ENCODE results near the gene REX1BD.

Gene REX1BD

DNA sequence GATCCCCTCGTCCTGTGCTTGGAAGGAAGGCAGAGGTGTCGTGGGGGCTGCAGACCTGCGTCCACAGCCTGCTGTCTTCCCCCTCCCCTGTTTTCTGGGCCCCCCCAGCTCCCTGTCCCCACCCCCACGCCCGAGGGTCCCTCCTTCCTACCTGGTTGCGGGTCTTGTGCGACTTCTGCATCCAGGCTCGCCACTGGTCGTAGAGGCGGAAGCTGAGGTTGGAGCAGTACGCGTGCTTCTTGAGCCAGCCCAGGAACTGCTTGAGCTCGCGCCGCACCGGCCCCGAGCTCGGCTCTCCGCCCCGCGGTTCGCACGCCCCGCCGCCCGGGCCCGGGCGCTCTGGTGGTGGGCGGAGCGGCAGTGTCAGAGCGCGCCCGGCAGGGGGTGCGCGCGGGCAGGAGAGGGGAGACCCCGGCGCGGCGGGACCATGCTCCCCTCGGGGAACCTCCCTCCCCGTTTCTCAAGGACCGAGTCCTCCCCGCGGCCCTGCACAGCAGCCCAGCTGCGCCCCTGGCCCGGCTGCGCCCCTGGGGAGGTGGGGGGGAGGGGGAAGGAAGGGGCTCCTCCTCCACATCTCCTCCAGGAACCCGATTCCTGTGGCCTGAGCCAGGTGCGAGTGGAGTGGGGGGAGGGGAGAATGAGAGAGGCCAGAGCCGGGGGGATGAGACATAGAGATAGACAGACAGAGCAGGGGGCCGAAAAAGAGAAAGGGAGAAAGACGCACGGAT lies 5.7 kb downstream of the REX1BD start:
- H2AFZ ChIP-seq (ENCODE audit: low read depth): peak overlapping the region; percentile 54
- H3K4me1 ChIP-seq (ENCODE audit: low read depth, poor library complexity, severe bottlenecking): peaks cover 11% of the 10 kb centered on the region
- H3K4me3 ChIP-seq (IDR thresholded peaks at IDR 0.05; ENCODE audit: insufficient read depth, low read depth, low read length): no peak overlapping the region
- H3K79me2 ChIP-seq (ENCODE audit: insufficient read depth, low read depth): peaks cover 10% of the 10 kb centered on the region
- TF ChIP-seq, protein P1, sequence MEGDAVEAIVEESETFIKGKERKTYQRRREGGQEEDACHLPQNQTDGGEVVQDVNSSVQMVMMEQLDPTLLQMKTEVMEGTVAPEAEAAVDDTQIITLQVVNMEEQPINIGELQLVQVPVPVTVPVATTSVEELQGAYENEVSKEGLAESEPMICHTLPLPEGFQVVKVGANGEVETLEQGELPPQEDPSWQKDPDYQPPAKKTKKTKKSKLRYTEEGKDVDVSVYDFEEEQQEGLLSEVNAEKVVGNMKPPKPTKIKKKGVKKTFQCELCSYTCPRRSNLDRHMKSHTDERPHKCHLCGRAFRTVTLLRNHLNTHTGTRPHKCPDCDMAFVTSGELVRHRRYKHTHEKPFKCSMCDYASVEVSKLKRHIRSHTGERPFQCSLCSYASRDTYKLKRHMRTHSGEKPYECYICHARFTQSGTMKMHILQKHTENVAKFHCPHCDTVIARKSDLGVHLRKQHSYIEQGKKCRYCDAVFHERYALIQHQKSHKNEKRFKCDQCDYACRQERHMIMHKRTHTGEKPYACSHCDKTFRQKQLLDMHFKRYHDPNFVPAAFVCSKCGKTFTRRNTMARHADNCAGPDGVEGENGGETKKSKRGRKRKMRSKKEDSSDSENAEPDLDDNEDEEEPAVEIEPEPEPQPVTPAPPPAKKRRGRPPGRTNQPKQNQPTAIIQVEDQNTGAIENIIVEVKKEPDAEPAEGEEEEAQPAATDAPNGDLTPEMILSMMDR (conservative IDR thresholded peaks at IDR 0.05; ENCODE audit: low read depth, low read length): peak; percentile 75
- H3K27me3 ChIP-seq (ENCODE audit: insufficient read depth, low read depth): peaks cover 21% of the 10 kb centered on the region; the same call in 1 of the 2 replicates
- H4K20me1 ChIP-seq (ENCODE audit: insufficient read depth): no peaks in the 10 kb centered on the region
- H3K9ac ChIP-seq: peak overlapping the region; percentile 42; the same call in 1 of the 2 replicates
- no peak overlapping the region for H3K27ac ChIP-seq
- peak overlapping the region; percentile 89; the same call in 1 of the 2 replicates for H3K4me2 ChIP-seq
- H3K36me3 ChIP-seq (ENCODE audit: insufficient read depth): no peaks in the 10 kb centered on the region

DNA sequence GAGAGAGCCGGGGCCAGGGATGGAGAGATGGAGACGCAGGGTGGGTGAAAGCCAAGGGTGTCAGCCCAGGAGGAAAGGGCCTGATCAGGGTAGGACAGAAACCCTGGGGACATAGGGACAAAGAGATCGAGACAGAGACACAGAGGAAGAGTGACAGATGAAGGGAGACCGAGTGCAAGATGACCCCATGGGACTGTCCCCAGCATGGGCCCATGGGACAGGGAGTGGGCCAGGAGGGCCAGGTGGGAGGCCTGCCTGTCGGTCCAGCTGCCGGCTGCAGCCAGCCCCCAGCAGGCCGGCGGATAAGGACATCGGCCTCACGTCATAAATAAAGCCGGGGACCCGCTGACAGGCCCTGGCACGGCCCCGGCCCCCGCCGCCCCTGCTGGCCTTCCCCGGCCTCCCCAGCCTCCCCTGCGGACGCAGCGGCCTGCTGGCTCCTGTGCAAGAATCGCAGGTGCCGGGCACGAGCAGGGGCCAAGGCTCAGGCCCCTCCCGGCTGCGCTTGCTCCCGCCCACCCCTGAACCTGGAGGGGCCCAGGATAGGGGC lies 6.3 kb downstream of the REX1BD start:
- H4K20me1 ChIP-seq (ENCODE audit: insufficient read depth): no peaks in the 10 kb centered on the region
- H3K79me2 ChIP-seq (ENCODE audit: insufficient read depth, low read depth): peaks cover 8% of the 10 kb centered on the region
- peak overlapping the region; percentile 54; the same call in 1 of the 2 replicates for H2AFZ ChIP-seq (ENCODE audit: low read depth)
- H3K4me2 ChIP-seq: peak overlapping the region; percentile 89; the same call in 1 of the 2 replicates
- TF ChIP-seq, protein P1 (conservative IDR thresholded peaks at IDR 0.05; ENCODE audit: low read depth, low read length): no peak
- peaks cover 8% of the 10 kb centered on the region for H3K4me1 ChIP-seq (ENCODE audit: low read depth, poor library complexity, severe bottlenecking)
- H3K27ac ChIP-seq: no peak overlapping the region
- H3K27me3 ChIP-seq (ENCODE audit: insufficient read depth, low read depth): peaks cover 26% of the 10 kb centered on the region; the same call in 1 of the 2 replicates
- H3K4me3 ChIP-seq (IDR thresholded peaks at IDR 0.05; ENCODE audit: insufficient read depth, low read depth, low read length): no peak overlapping the region
- H3K36me3 ChIP-seq (ENCODE audit: insufficient read depth): no peaks in the 10 kb centered on the region
- peak overlapping the region; percentile 42; the same call in 1 of the 2 replicates for H3K9ac ChIP-seq

DNA sequence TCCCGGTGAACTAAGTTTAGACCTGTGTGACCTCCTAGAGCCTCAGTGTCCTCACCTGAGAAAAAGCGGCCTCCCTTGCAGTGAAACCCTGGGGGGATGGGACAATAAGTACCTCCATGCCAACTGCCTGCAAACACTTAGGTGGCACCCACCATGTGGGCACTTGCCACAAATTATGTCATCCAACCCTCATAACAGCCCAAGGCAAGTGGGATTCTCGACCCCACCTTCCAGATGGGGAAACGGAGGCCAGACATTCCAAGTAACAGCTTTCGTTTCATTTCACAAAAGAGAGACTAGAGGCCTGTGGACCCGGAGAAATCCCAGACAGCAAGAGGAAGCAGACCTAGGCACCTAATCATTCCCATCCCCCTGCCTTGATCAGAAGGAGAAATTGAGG lies 6.9 kb downstream of the REX1BD start:
- Histone ChIP-seq H3K79me2 (ENCODE audit: insufficient read depth, low read depth) (peaks cover 2% of the 10 kb centered on the region), H3K9ac (no peak overlapping the region), H3K4me3 (IDR thresholded peaks at IDR 0.05; ENCODE audit: insufficient read depth, low read depth, low read length) (no peak overlapping the region), H3K4me1 (ENCODE audit: low read depth, poor library complexity, severe bottlenecking) (peaks cover 6% of the 10 kb centered on the region), H3K27ac (no peak overlapping the region), H2AFZ (ENCODE audit: low read depth) (no peak overlapping the region), H3K4me2 (no peak overlapping the region), H3K36me3 (ENCODE audit: insufficient read depth) (no peaks in the 10 kb centered on the region), H4K20me1 (ENCODE audit: insufficient read depth) (no peaks in the 10 kb centered on the region), H3K27me3 (ENCODE audit: insufficient read depth, low read depth) (peaks cover 30% of the 10 kb centered on the region; the same call in 1 of the 2 replicates)
- TF ChIP-seq, protein P1 (conservative IDR thresholded peaks at IDR 0.05; ENCODE audit: low read depth, low read length): no peak

DNA sequence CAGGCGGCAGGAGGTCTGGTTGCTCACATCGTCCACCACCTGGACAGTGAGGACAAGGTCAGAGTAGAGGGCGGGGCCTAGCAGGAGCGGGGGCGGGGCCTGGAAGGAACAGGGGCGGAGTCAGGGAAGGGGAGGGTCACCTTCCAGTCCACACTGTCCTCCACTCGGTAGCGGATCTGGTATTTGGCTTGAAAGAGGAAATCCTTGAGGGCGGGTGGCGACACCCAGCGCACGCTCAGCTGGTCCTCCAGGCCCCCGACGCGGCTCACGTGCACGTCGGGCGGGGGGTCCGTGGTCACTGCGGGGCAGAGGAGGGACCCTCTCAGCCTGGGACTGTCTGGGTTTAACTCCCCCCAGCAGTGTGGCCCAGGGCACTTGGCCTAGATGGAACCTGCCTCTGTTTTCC lies 8.2 kb downstream of the REX1BD start:
- Histone ChIP-seq H4K20me1 (ENCODE audit: insufficient read depth) (no peaks in the 10 kb centered on the region), H3K4me3 (IDR thresholded peaks at IDR 0.05; ENCODE audit: insufficient read depth, low read depth, low read length) (no peak overlapping the region), H3K4me2 (no peak overlapping the region), H3K4me1 (ENCODE audit: low read depth, poor library complexity, severe bottlenecking) (peaks cover 6% of the 10 kb centered on the region), H3K79me2 (ENCODE audit: insufficient read depth, low read depth) (no peaks in the 10 kb centered on the region), H2AFZ (ENCODE audit: low read depth) (no peak overlapping the region), H3K9ac (no peak overlapping the region), H3K27me3 (ENCODE audit: insufficient read depth, low read depth) (peaks cover 42% of the 10 kb centered on the region; the same call in 1 of the 2 replicates), H3K27ac (no peak overlapping the region), H3K36me3 (ENCODE audit: insufficient read depth) (no peaks in the 10 kb centered on the region)
- TF ChIP-seq, protein P1 (conservative IDR thresholded peaks at IDR 0.05; ENCODE audit: low read depth, low read length): no peak

Data from KMS-11 (cell line).